Endothelial cell of umbilical vein (primary cell): ENCODE data around the gene MED22. TPM values are rescaled to one million over a fixed set of nuclear protein-coding genes. Genes with fewer than 3 reads are reported as not detected.
A peak's percentile ranks its signal among the peaks of the same experiment; 100 is the strongest.

Experiments
- BruUV-seq: library from RNA; stranded (reverse); fragments of 400-500 nt; replicated peaks from 2 replicates; lab custom pipeline; 2021; lab: Mats Ljungman, UMichigan
- CTCF ChIA-PET: fragments of 300-600, 350-600 bp; sonication (Branson Sonifier 250); formaldehyde crosslinking; loops from one replicate; lab custom pipeline; 2021; ENCODE audit warnings: antibody characterized with exemption, inconsistent platforms; lab: Charles Lee
- POLR2A ChIA-PET: fragments of 300-600, 350-600 bp; sonication (Branson Sonifier 250); formaldehyde crosslinking; loops from one replicate; lab custom pipeline; 2021; ENCODE audit warnings: antibody characterized with exemption, inconsistent platforms; lab: Charles Lee
- DNase-seq: peaks from one replicate; pipeline ENCODE4 v3.0.0-alpha.2; 2011; ENCODE audit warnings: low read depth, low spot score
- FAIRE-seq: peaks from 2 replicates; lab custom pipeline; 2011; peaks lifted over from hg19 to GRCh38; lab: Jason Lieb, UNC
- H2AFZ ChIP-seq: 2 replicates; pipeline ENCODE4 v1.6.0; 2012; ENCODE audit warnings: low read depth, low read length, control low read depth, inconsistent platforms
- H3K27ac ChIP-seq: 2 replicates; pipeline ENCODE4 v1.5.1; 2011; ENCODE audit warnings: low read depth, mild to moderate bottlenecking, control low read depth, low read length, moderate library complexity; ENCODE audit not compliant: insufficient read depth
- H3K27me3 ChIP-seq, 2 experiments: 2 replicates each; pipeline versions ENCODE4 v1.6.0 to v1.6.1; 2011; ENCODE audit warnings: low read length in 2 of 2, mixed read lengths in 1 of 2; ENCODE audit not compliant: control insufficient read depth in 2 of 2, insufficient read depth in 2 of 2
- H3K36me3 ChIP-seq, 2 experiments: 2 replicates in 1 of 2; 3 replicates in 1 of 2; pipeline ENCODE4 v1.5.1; 2011; ENCODE audit warnings: low read length in 2 of 2, mild to moderate bottlenecking in 1 of 2, moderate library complexity in 1 of 2; ENCODE audit not compliant: control insufficient read depth in 2 of 2, insufficient read depth in 2 of 2; ENCODE audit errors: extremely low read depth in 1 of 2
- H3K4me1 ChIP-seq: 3 replicates; pipeline ENCODE4 v1.5.1; 2011; ENCODE audit warnings: mild to moderate bottlenecking, low read length; ENCODE audit not compliant: control insufficient read depth, insufficient read depth; ENCODE audit errors: extremely low read depth
- H3K4me2 ChIP-seq: 2 replicates; pipeline ENCODE4 v1.6.1; 2011; ENCODE audit warnings: low read length, control low read depth, mixed read lengths; ENCODE audit not compliant: insufficient read depth
- H3K4me3 ChIP-seq, 3 experiments: fragments of 200-600 bp in 1 of 3; sonication (generic), shearing (Covaris generic) in 1 of 3; replicated peaks in 1 of 3; 2 replicates each; pipeline ENCODE4 v1.5.1; 2011 to 2016; ENCODE audit warnings: control low read depth in 3 of 3, low read length in 3 of 3, mild to moderate bottlenecking in 2 of 3, inconsistent platforms in 1 of 3, low read depth in 1 of 3, moderate library complexity in 1 of 3; ENCODE audit not compliant: insufficient read depth in 1 of 3
- H3K79me2 ChIP-seq: 2 replicates; pipeline ENCODE4 v1.6.0; 2012; ENCODE audit warnings: low read length, inconsistent platforms; ENCODE audit not compliant: control insufficient read depth, insufficient read depth
- H3K9ac ChIP-seq: replicated peaks from 2 replicates; pipeline ENCODE3; 2011; ENCODE audit warnings: low read length, control low read depth; ENCODE audit not compliant: insufficient read depth; ENCODE audit errors: extremely low read depth
- H3K9me1 ChIP-seq: replicated peaks from 3 replicates; pipeline ENCODE4 v1.6.0; 2011; ENCODE audit warnings: mild to moderate bottlenecking, low read length; ENCODE audit not compliant: control insufficient read depth, insufficient read depth; ENCODE audit errors: extremely low read depth
- H3K9me3 ChIP-seq: replicated peaks from 2 replicates; pipeline ENCODE4 v1.5.1; 2012; ENCODE audit warnings: low read length, inconsistent platforms; ENCODE audit not compliant: control insufficient read depth, insufficient read depth
- H4K20me1 ChIP-seq: replicated peaks from 2 replicates; pipeline ENCODE3; 2011; ENCODE audit warnings: mild to moderate bottlenecking, low read length; ENCODE audit not compliant: control insufficient read depth, insufficient read depth; ENCODE audit errors: extremely low read depth
- CTCF ChIP-seq, 2 donors: IDR thresholded peaks; 1 replicate in 1 of 2; 2 replicates in 1 of 2; pipeline ENCODE4 v1.5.1; 2011; ENCODE audit warnings: low read length in 2 of 2, mild to moderate bottlenecking in 2 of 2, moderate library complexity in 2 of 2, control low read depth in 1 of 2, inconsistent platforms in 1 of 2, low read depth in 1 of 2; ENCODE audit not compliant: insufficient read depth in 1 of 2; ENCODE audit errors: extremely low read depth in 1 of 2
- GATA2 ChIP-seq: IDR thresholded peaks from 2 replicates; pipeline ENCODE4 v1.7.0; 2011; ENCODE audit warnings: low read depth, mild to moderate bottlenecking, moderate library complexity, mixed read lengths, low read length; ENCODE audit not compliant: insufficient read length, insufficient read depth
- POLR2A ChIP-seq: IDR thresholded peaks from 2 replicates; pipeline ENCODE4 v1.6.1; 2012; ENCODE audit warnings: low read depth, mild to moderate bottlenecking, control low read depth, low read length
- POLR2AphosphoS5 ChIP-seq: IDR thresholded peaks from 2 replicates; pipeline ENCODE4 v1.6.1; 2012; ENCODE audit warnings: low read depth, mild to moderate bottlenecking, control low read depth, low read length, moderate library complexity; ENCODE audit not compliant: insufficient read depth
- dilution Hi-C: fragments of 300-500 bp; cut with MboI; formaldehyde crosslinking; loops from one replicate; pipeline ENCODE4 v1.15.0; 2019; ENCODE audit warnings: low sequenced_read_pairs; ENCODE audit not compliant: extremely low pct_ligation_motif_present
- intact Hi-C: fragments of 100-400 bp; cut with micrococcal nuclease; formaldehyde crosslinking; loops from one replicate; pipeline ENCODE4 v1.10.0; 2022
- polyA plus RNA-seq, 4 experiments: library from polyadenylated mRNA; depleted of rRNA in 3 of 4; stranded (reverse) in 3 of 4; unstranded in 1 of 4; fragments of >200 nt; gene quantifications; 2 replicates each; pipeline versions ENCODE4 v1.2.1 to v1.2.3, GENCODE V29; 2011 to 2012; ENCODE audit warnings: missing spikeins in 1 of 4
- total RNA-seq: library from RNA; stranded (reverse); gene quantifications from 2 replicates; pipeline ENCODE4 v1.2.3, GENCODE V29; 2021

The MED22 gene
- total and polyA plus RNA-seq, 2 donors (not counting 3 experiments of a cell fraction or from before 2014, with no cell fraction given), result 25.7 to 27.4 TPM

- DNase-seq (no peak), FAIRE-seq (no peak)
- dilution Hi-C loops, result no loop called here
- H4K20me1 ChIP-seq, result no peaks in the 10 kb centered on the region
- no peak overlapping the region for H3K9ac ChIP-seq
- no peaks in the 10 kb centered on the region for H3K4me1 ChIP-seq
- intact Hi-C loops, result loop anchor here (1.0 kb wide), 1 partner anchor 65 kb away; no protein-coding TSS in a partner anchor
- CTCF ChIA-PET, result interaction anchor here (1.0 to 2.2 kb wide), 4 partner anchors 11 to 156 kb away, joined by 3 to 12 read pairs (median 6); partner anchors contain the start of gene SURF1
- TF ChIP-seq POLR2AphosphoS5, result no peak
- no peak for TF ChIP-seq POLR2A
- peak; percentile 9 to 29 for TF ChIP-seq CTCF (IDR thresholded peaks at IDR 0.05; ENCODE audit: extremely low read depth in 1 of 2, insufficient read depth in 1 of 2, low read depth in 1 of 2, low read length in 2 of 2)
- TF ChIP-seq GATA2, result no peak
- BruUV-seq, result no TSS peak
- no peaks in the 10 kb centered on the region for H3K27me3 ChIP-seq
- no peak overlapping the region for H3K4me2 ChIP-seq
- no peak overlapping the region for H3K4me3 ChIP-seq
- H3K36me3 ChIP-seq, result peaks cover 5 to 45% of the 10 kb centered on the region in 2 experiments
- POLR2A ChIA-PET, result interaction anchor here (1.2 kb wide), 1 partner anchor 11 kb away, joined by 3 read pairs; no protein-coding TSS in a partner anchor
- no peaks in the 10 kb centered on the region for H3K9me3 ChIP-seq
- H3K27ac ChIP-seq, result no peak overlapping the region
- no peaks in the 10 kb centered on the region for H3K9me1 ChIP-seq
- H3K79me2 ChIP-seq, result peaks cover 13% of the 10 kb centered on the region
- H2AFZ ChIP-seq, result no peak overlapping the region
Measured at GRCh38 chr9:133342069-133342406, 5.9 kb downstream of the MED22 start.
